GM18870 (cell line): ENCODE measurements around the gene SLC2A9.

Source experiments
- ATAC-seq: cut with Tn5 transposase; IDR thresholded peaks from one replicate; pipeline ENCODE4 v1.9.1; 2021; ENCODE audit warnings: moderate library complexity; ENCODE audit not compliant: unreplicated experiment

Gene SLC2A9

GRCh38 chr4:9899306-9900055 lies 121.8 kb downstream of the SLC2A9 start:
- ATAC-seq = no peak

GRCh38 chr4:9898596-9899305 lies 122.5 kb downstream of the SLC2A9 start:
- ATAC-seq = no peak

GRCh38 chr4:9895333-9895705 lies 126.0 kb downstream of the SLC2A9 start:
- no peak for ATAC-seq

GRCh38 chr4:9894644-9895332 lies 126.5 kb downstream of the SLC2A9 start:
- ATAC-seq = no peak

GRCh38 chr4:9893329-9894108 lies 127.8 kb downstream of the SLC2A9 start:
- ATAC-seq = no peak

- ATAC-seq = no peak
These were observed 129.6 kb downstream of the SLC2A9 start for GRCh38 chr4:9891740-9892139.

GRCh38 chr4:9891056-9891455 lies 130.2 kb downstream of the SLC2A9 start:
- ATAC-seq = no peak

GRCh38 chr4:9889306-9889705 lies 132.0 kb downstream of the SLC2A9 start:
- ATAC-seq = no peak

- no peak for ATAC-seq
These were observed 135.3 kb downstream of the SLC2A9 start for GRCh38 chr4:9885958-9886357.

GRCh38 chr4:9880406-9881197 lies 140.7 kb downstream of the SLC2A9 start:
- no peak for ATAC-seq

GRCh38 chr4:9877123-9877522 lies 144.2 kb downstream of the SLC2A9 start:
- no peak for ATAC-seq

- no peak for ATAC-seq
These were observed 145.8 kb downstream of the SLC2A9 start for GRCh38 chr4:9875516-9875915.

GRCh38 chr4:9874385-9874784 lies 146.9 kb downstream of the SLC2A9 start:
- ATAC-seq = no peak

GRCh38 chr4:9870165-9870790 lies 151.0 kb downstream of the SLC2A9 start:
- ATAC-seq = no peak

- ATAC-seq = no peak
These were observed 153.4 kb downstream of the SLC2A9 start for GRCh38 chr4:9867751-9868425.

- no peak for ATAC-seq
These were observed 154.4 kb downstream of the SLC2A9 start for GRCh38 chr4:9866931-9867330.

GRCh38 chr4:9861561-9861960 lies 159.7 kb downstream of the SLC2A9 start:
- ATAC-seq = no peak

GRCh38 chr4:9859810-9860209 lies 161.5 kb downstream of the SLC2A9 start:
- ATAC-seq = no peak

- ATAC-seq = no peak
These were observed 171.8 kb downstream of the SLC2A9 start for GRCh38 chr4:9849538-9849920.
